ENCODE data around the gene SCN4A.

The SCN4A gene

GRCh38 chr17:64009571-64010402 is 37.1 kb upstream of the SCN4A start:
- no peak overlapping the region for H3K9ac ChIP-seq (ENCODE audit: low read depth, low read length)
- H3K4me2 ChIP-seq (ENCODE audit: insufficient read depth, low read length) = no peak overlapping the region
- no peaks in the 10 kb centered on the region for H3K9me3 ChIP-seq (ENCODE audit: insufficient read depth, low read length, severe bottlenecking)
- H3K79me2 ChIP-seq (ENCODE audit: insufficient read depth, low read length) = peaks cover 45% of the 10 kb centered on the region
- H3K4me3 ChIP-seq (ENCODE audit: low read depth in 1 of 2, low read length in 2 of 2) = no peak overlapping the region
- H4K20me1 ChIP-seq (ENCODE audit: insufficient read depth, low read length) = 0 out of 2 replicates have a peak, but pooled peaks cover 9% of the 10 kb centered on the region
- ATAC-seq (ENCODE audit: insufficient read depth, low read depth) (no peak), DNase-seq (no peak)
- H3K4me1 ChIP-seq (ENCODE audit: insufficient read depth, low read length) = peaks cover 9% of the 10 kb centered on the region
- TF ChIP-seq EZH2 (IDR thresholded peaks at IDR 0.05; ENCODE audit: borderline replicate concordance, low read depth, low read length, severe bottlenecking) = no peak
- TF ChIP-seq CTCF (IDR thresholded peaks at IDR 0.05; ENCODE audit: borderline replicate concordance, extremely low read depth, low read length, poor library complexity, severe bottlenecking) = no peak
- H3K27ac ChIP-seq (ENCODE audit: low read length) = no peak overlapping the region
- peaks cover 15% of the 10 kb centered on the region for H3K36me3 ChIP-seq (ENCODE audit: insufficient read depth, low read length)
- no peak overlapping the region for H2AFZ ChIP-seq (ENCODE audit: low read depth, low read length)
- no peaks in the 10 kb centered on the region for H3K27me3 ChIP-seq (ENCODE audit: insufficient read depth, low read length, poor library complexity)

- DNase-seq (no peak), ATAC-seq (ENCODE audit: insufficient read depth, low read depth) (no peak)
- no peak overlapping the region for H3K4me3 ChIP-seq (ENCODE audit: low read depth in 1 of 2, low read length in 2 of 2)
- H3K36me3 ChIP-seq (ENCODE audit: insufficient read depth, low read length) = peaks cover 24% of the 10 kb centered on the region
- no peak overlapping the region for H3K9ac ChIP-seq (ENCODE audit: low read depth, low read length)
- peaks cover 38% of the 10 kb centered on the region for H3K79me2 ChIP-seq (ENCODE audit: insufficient read depth, low read length)
- H3K27me3 ChIP-seq (ENCODE audit: insufficient read depth, low read length, poor library complexity) = no peaks in the 10 kb centered on the region
- no peak overlapping the region for H3K27ac ChIP-seq (ENCODE audit: low read length)
- H3K4me1 ChIP-seq (ENCODE audit: insufficient read depth, low read length) = no peaks in the 10 kb centered on the region
- TF ChIP-seq CTCF (IDR thresholded peaks at IDR 0.05; ENCODE audit: borderline replicate concordance, extremely low read depth, low read length, poor library complexity, severe bottlenecking) (no peak), EZH2 (IDR thresholded peaks at IDR 0.05; ENCODE audit: borderline replicate concordance, low read depth, low read length, severe bottlenecking) (no peak)
- H2AFZ ChIP-seq (ENCODE audit: low read depth, low read length) = no peak overlapping the region
- no peak overlapping the region for H3K4me2 ChIP-seq (ENCODE audit: insufficient read depth, low read length)
- H3K9me3 ChIP-seq (ENCODE audit: insufficient read depth, low read length, severe bottlenecking) = no peaks in the 10 kb centered on the region
- H4K20me1 ChIP-seq (ENCODE audit: insufficient read depth, low read length) = peaks cover 9% of the 10 kb centered on the region; the same call in 1 of the 2 replicates
Observed at GRCh38 chr17:64008830-64009229, 36.1 kb upstream of the SCN4A start.

GRCh38 chr17:64008346-64008745 is 35.6 kb upstream of the SCN4A start:
- H3K27ac ChIP-seq (ENCODE audit: low read length) = no peak overlapping the region
- peaks cover 29% of the 10 kb centered on the region for H3K36me3 ChIP-seq (ENCODE audit: insufficient read depth, low read length)
- no peak overlapping the region for H2AFZ ChIP-seq (ENCODE audit: low read depth, low read length)
- H3K27me3 ChIP-seq (ENCODE audit: insufficient read depth, low read length, poor library complexity) = no peaks in the 10 kb centered on the region
- peaks cover 12% of the 10 kb centered on the region; the same call in 1 of the 2 replicates for H4K20me1 ChIP-seq (ENCODE audit: insufficient read depth, low read length)
- ATAC-seq (ENCODE audit: insufficient read depth, low read depth) = no peak
- H3K4me1 ChIP-seq (ENCODE audit: insufficient read depth, low read length) = no peaks in the 10 kb centered on the region
- H3K9me3 ChIP-seq (ENCODE audit: insufficient read depth, low read length, severe bottlenecking) = no peaks in the 10 kb centered on the region
- H3K4me3 ChIP-seq (ENCODE audit: low read depth in 1 of 2, low read length in 2 of 2) = no peak overlapping the region
- no peak for TF ChIP-seq EZH2 (IDR thresholded peaks at IDR 0.05; ENCODE audit: borderline replicate concordance, low read depth, low read length, severe bottlenecking)
- TF ChIP-seq CTCF (IDR thresholded peaks at IDR 0.05; ENCODE audit: borderline replicate concordance, extremely low read depth, low read length, poor library complexity, severe bottlenecking) = no peak
- DNase-seq = no peak
- H3K9ac ChIP-seq (ENCODE audit: low read depth, low read length) = no peak overlapping the region
- peaks cover 34% of the 10 kb centered on the region for H3K79me2 ChIP-seq (ENCODE audit: insufficient read depth, low read length)
- H3K4me2 ChIP-seq (ENCODE audit: insufficient read depth, low read length) = no peak overlapping the region

Measured in DND-41 (cell line).